ENCODE measurements around the gene TGM2. TPM values are rescaled to one million over a fixed set of nuclear protein-coding genes. Genes with fewer than 3 reads are reported as not detected.

The TGM2 gene
- total and polyA plus RNA-seq, 9 of the 15 experiments (the other 6 are each of a cell fraction or from before 2014, with no cell fraction given): 5.5 to 78.5 (median 37.6) TPM

- peaks cover 77% of the 10 kb centered on the region for H3K36me3 ChIP-seq (ENCODE audit: control insufficient read depth, insufficient read depth, low read length)
- no peaks in the 10 kb centered on the region for H3K9me1 ChIP-seq (ENCODE audit: control insufficient read depth, insufficient read depth, low read length)
- no peak for DNase-seq (ENCODE audit: extremely low read depth in 1 of 4, low spot score in 3 of 4)
- H3K9ac ChIP-seq (ENCODE audit: insufficient read depth in 1 of 2, low read depth in 2 of 2, low read length in 2 of 2): no peak overlapping the region; a peak in 1 of 4 replicates
- no peaks in the 10 kb centered on the region for H3K27me3 ChIP-seq (ENCODE audit: control insufficient read depth in 2 of 2, insufficient read depth in 2 of 2, low read length in 2 of 2)
- H3K4me2 ChIP-seq (ENCODE audit: insufficient read depth, low read length): no peak overlapping the region
- H3K27ac ChIP-seq (ENCODE audit: extremely low read depth, low read depth, low read length): no peak overlapping the region
- H3K79me2 ChIP-seq (ENCODE audit: control insufficient read depth, insufficient read depth, low read length): no peaks in the 10 kb centered on the region
- 95% methylated on average over 14 of the region's 20 CpGs for WGBS (ENCODE audit: insufficient coverage, low coverage, missing lambda C conversion rate)
- in situ Hi-C loops (cut with MboI) (no loop called here), intact Hi-C loops (cut with micrococcal nuclease) (no loop called here)
- CTCF ChIA-PET (ENCODE audit: low intra/inter-chr PET ratio): no interaction called here
- no peaks in the 10 kb centered on the region for H4K20me1 ChIP-seq (replicated peaks; ENCODE audit: control insufficient read depth, insufficient read depth, low read length)
- no peak overlapping the region for H2AFZ ChIP-seq (ENCODE audit: low read depth, low read length)
- ATAC-seq: no peak
- no TSS peak for BruUV-seq (replicated peaks)
- FAIRE-seq: no peak
- TF ChIP-seq ZNF134 (CRISPR knock-in tag; conservative IDR thresholded peaks at IDR 0.05) (0 out of 2 replicates have a peak, but pooled peaks have one; percentile 23), GATAD2A (IDR thresholded peaks at IDR 0.05) (no peak), TCF7L2 (IDR thresholded peaks at IDR 0.05; ENCODE audit: low read depth, low read length) (no peak), RBFOX2 (IDR thresholded peaks at IDR 0.05; ENCODE audit: low read depth, low read length) (peak; percentile 41; the same call in 1 of the 2 replicates), ZNF347 (CRISPR knock-in tag; IDR thresholded peaks at IDR 0.05; ENCODE audit: low read depth) (no peak), PATZ1 (CRISPR knock-in tag; IDR thresholded peaks at IDR 0.05; ENCODE audit: borderline replicate concordance) (no peak), NR4A1 (CRISPR knock-in tag; IDR thresholded peaks at IDR 0.05) (no peak), NR4A1 (tag; IDR thresholded peaks at IDR 0.05) (no peak), POLR2G (IDR thresholded peaks at IDR 0.05; ENCODE audit: low read depth, low read length) (peak; percentile 59), FOSL1 (tag; conservative IDR thresholded peaks at IDR 0.05) (no peak), MXI1 (IDR thresholded peaks at IDR 0.05; ENCODE audit: low read depth, low read length) (no peak), ZFP91 (CRISPR knock-in tag; IDR thresholded peaks at IDR 0.05) (no peak)
- peaks cover 26 to 29% of the 10 kb centered on the region in 2 experiments for H3K4me1 ChIP-seq (replicated peaks in 1 of 2; ENCODE audit: control insufficient read depth in 2 of 2, insufficient read depth in 2 of 2, low read length in 2 of 2)
- POLR2A ChIA-PET: interaction anchor here (0.7 to 1.1 kb wide), 2 partner anchors 12 to 14 kb away, joined by 3 read pairs; no protein-coding TSS in a partner anchor
- H3K4me3 ChIP-seq: no peak overlapping the region
- H3K9me3 ChIP-seq (replicated peaks; ENCODE audit: control insufficient read depth, insufficient read depth, low read depth, low read length): no peaks in the 10 kb centered on the region
Measured at GRCh38 chr20:38146628-38147027, 18.4 kb downstream of the TGM2 start.
